ENCODE data around the gene ZNF559. TPM values are rescaled to one million over a fixed set of nuclear protein-coding genes. Genes with fewer than 3 reads are reported as not detected.

The ZNF559 gene
- total and polyA plus RNA-seq, 2 experiments from 2014 or later = 18.9 to 19.3 TPM

Other genes starting within 250 kb of the ZNF559 start
- gene OR1M1, start 237.1 kb upstream of the ZNF559 start, total RNA-seq (2014; rRNA removed; shearing (Covaris generic)) = not detected in 2 replicates
- gene OR1M1, start 237.1 kb upstream of the ZNF559 start, polyA plus RNA-seq (2016; fragmentation: Nextera tagmentation; extraction: Ambion mirVana) = not detected in 2 replicates
- not detected in 2 replicates for gene OR7G2, start 216.7 kb upstream of the ZNF559 start, total RNA-seq (2014; rRNA removed; shearing (Covaris generic))
- not detected in 2 replicates for gene OR7G2, start 216.7 kb upstream of the ZNF559 start, polyA plus RNA-seq (2016; fragmentation: Nextera tagmentation; extraction: Ambion mirVana)
- not detected in 2 replicates for gene OR7G1, start 208.4 kb upstream of the ZNF559 start, total RNA-seq (2014; rRNA removed; shearing (Covaris generic))
- not detected in 2 replicates for gene OR7G1, start 208.4 kb upstream of the ZNF559 start, polyA plus RNA-seq (2016; fragmentation: Nextera tagmentation; extraction: Ambion mirVana)
- not detected in 2 replicates for gene OR7G3, start 197.2 kb upstream of the ZNF559 start, total RNA-seq (2014; rRNA removed; shearing (Covaris generic))
- not detected in 2 replicates for gene OR7G3, start 197.2 kb upstream of the ZNF559 start, polyA plus RNA-seq (2016; fragmentation: Nextera tagmentation; extraction: Ambion mirVana)
- gene ZNF317, start 183.8 kb upstream of the ZNF559 start, total RNA-seq (2014; rRNA removed; shearing (Covaris generic)) = 24.7 and 32.4 TPM in 2 replicates
- gene ZNF317, start 183.8 kb upstream of the ZNF559 start, polyA plus RNA-seq (2016; fragmentation: Nextera tagmentation; extraction: Ambion mirVana) = 22.7 and 25.2 TPM in 2 replicates
- not detected in 2 replicates for gene OR7D2, start 145.2 kb upstream of the ZNF559 start, total RNA-seq (2014; rRNA removed; shearing (Covaris generic))
- not detected in 2 replicates for gene OR7D2, start 145.2 kb upstream of the ZNF559 start, polyA plus RNA-seq (2016; fragmentation: Nextera tagmentation; extraction: Ambion mirVana)
- not detected in 2 replicates for gene OR7D4, start 104.6 kb upstream of the ZNF559 start, total RNA-seq (2014; rRNA removed; shearing (Covaris generic))
- gene OR7D4, start 104.6 kb upstream of the ZNF559 start, polyA plus RNA-seq (2016; fragmentation: Nextera tagmentation; extraction: Ambion mirVana) = not detected in 2 replicates
- gene OR7E24, start 73.2 kb upstream of the ZNF559 start, total RNA-seq (2014; rRNA removed; shearing (Covaris generic)) = not detected in 2 replicates
- not detected in 2 replicates for gene OR7E24, start 73.2 kb upstream of the ZNF559 start, polyA plus RNA-seq (2016; fragmentation: Nextera tagmentation; extraction: Ambion mirVana)
- gene ZNF699, start 14.3 kb upstream of the ZNF559 start, total RNA-seq (2014; rRNA removed; shearing (Covaris generic)) = 3.3 and 11.8 TPM in 2 replicates
- gene ZNF699, start 14.3 kb upstream of the ZNF559 start, polyA plus RNA-seq (2016; fragmentation: Nextera tagmentation; extraction: Ambion mirVana) = 2.6 and 3.0 TPM in 2 replicates
- gene ZNF177, start 38.8 kb downstream of the ZNF559 start, total RNA-seq (2014; rRNA removed; shearing (Covaris generic)) = 5.0 and 7.1 TPM in 2 replicates
- 5.6 and 5.8 TPM in 2 replicates for gene ZNF177, start 38.8 kb downstream of the ZNF559 start, polyA plus RNA-seq (2016; fragmentation: Nextera tagmentation; extraction: Ambion mirVana)
- 12.0 and 13.9 TPM in 2 replicates for gene ZNF266, start 111.4 kb downstream of the ZNF559 start, total RNA-seq (2014; rRNA removed; shearing (Covaris generic))
- gene ZNF266, start 111.4 kb downstream of the ZNF559 start, polyA plus RNA-seq (2016; fragmentation: Nextera tagmentation; extraction: Ambion mirVana) = 11.0 and 12.7 TPM in 2 replicates
- gene ZNF560, start 174.4 kb downstream of the ZNF559 start, total RNA-seq (2014; rRNA removed; shearing (Covaris generic)) = 0.14 and 0.31 TPM in 2 replicates
- gene ZNF560, start 174.4 kb downstream of the ZNF559 start, polyA plus RNA-seq (2016; fragmentation: Nextera tagmentation; extraction: Ambion mirVana) = not detected in 2 replicates
- 20.0 and 22.7 TPM in 2 replicates for gene ZNF426, start 214.5 kb downstream of the ZNF559 start, total RNA-seq (2014; rRNA removed; shearing (Covaris generic))
- gene ZNF426, start 214.5 kb downstream of the ZNF559 start, polyA plus RNA-seq (2016; fragmentation: Nextera tagmentation; extraction: Ambion mirVana) = 10.5 and 11.0 TPM in 2 replicates